HepG2 (cell line): ENCODE measurements around the gene SEMA3E. TPM values are rescaled to one million over a fixed set of nuclear protein-coding genes. Genes with fewer than 3 reads are reported as not detected.

Source experiments
- ATAC-seq: fragments of 200-7000 bp; cut with Tn5 transposase; 3 replicates; pipeline ENCODE4 v1.9.1; 2020; ENCODE audit warnings: mild to moderate bottlenecking, moderate library complexity
- BruUV-seq: library from RNA; stranded (reverse); fragments of 400-500 nt; replicated peaks from 2 replicates; lab custom pipeline; 2021; lab: Mats Ljungman, UMichigan
- CTCF ChIA-PET: fragments of 300-600 bp; formaldehyde crosslinking; extraction: SDS; loops from one replicate; lab custom pipeline; 2021; ENCODE audit warnings: low total read pairs, inconsistent platforms, low intra/inter-chr PET ratio; lab: Yijun Ruan, JAX
- POLR2A ChIA-PET: fragments of 350-600 bp; sonication (Branson Sonifier 250); formaldehyde crosslinking; loops from one replicate; lab custom pipeline; 2020; ENCODE audit warnings: antibody characterized with exemption, inconsistent platforms; lab: Yijun Ruan, JAX
- DNase-seq: peaks from one replicate; pipeline ENCODE4 v3.0.0-alpha.2; 2015; ENCODE audit warnings: low spot score
- FAIRE-seq: peaks from 3 replicates; lab custom pipeline; 2011; peaks lifted over from hg19 to GRCh38; lab: Jason Lieb, UNC
- H2AFZ ChIP-seq: one replicate; pipeline ENCODE4 v1.6.1; 2011; ENCODE audit warnings: low read length, inconsistent platforms
- H3K27ac ChIP-seq: fragments of 300-600 bp; 3 replicates; pipeline ENCODE4 v1.8.0; 2011; ENCODE audit warnings: mixed run types, mild to moderate bottlenecking, mixed read lengths, low read length, inconsistent platforms; ENCODE audit not compliant: insufficient read depth; ENCODE audit errors: extremely low read length
- H3K27me3 ChIP-seq, 2 experiments: fragments of 200-600 bp in 1 of 2; 2 replicates in 1 of 2; 3 replicates in 1 of 2; pipeline versions ENCODE4 v1.6.0 to v1.8.0; 2011; ENCODE audit warnings: low read length in 2 of 2, mild to moderate bottlenecking in 2 of 2, moderate library complexity in 2 of 2, inconsistent platforms in 1 of 2; ENCODE audit not compliant: insufficient read depth in 2 of 2, control insufficient read depth in 1 of 2
- H3K36me3 ChIP-seq, 2 experiments: fragments of 200-600 bp in 1 of 2; replicated peaks in 1 of 2; 2 replicates in 1 of 2; 3 replicates in 1 of 2; pipeline versions ENCODE4 v1.5.1 to v1.8.0; 2011; ENCODE audit warnings: low read length in 2 of 2, inconsistent platforms in 1 of 2; ENCODE audit not compliant: insufficient read depth in 2 of 2, control insufficient read depth in 1 of 2
- H3K4me1 ChIP-seq: 2 replicates; pipeline ENCODE4 v1.5.1; 2012; ENCODE audit warnings: low read length, inconsistent platforms; ENCODE audit not compliant: insufficient read depth
- H3K4me2 ChIP-seq: 2 replicates; pipeline ENCODE4 v1.6.0; 2011; ENCODE audit warnings: low read depth, low read length, inconsistent platforms
- H3K4me3 ChIP-seq, 3 experiments: fragments of 200-600 bp in 1 of 3; sonication (generic), shearing (Covaris generic) in 1 of 3; replicated peaks in 1 of 3; 2 replicates each; pipeline ENCODE4 v1.5.1; 2011 to 2016; ENCODE audit warnings: low read length in 3 of 3, inconsistent platforms in 2 of 3, low read depth in 2 of 3, mild to moderate bottlenecking in 2 of 3, control low read depth in 1 of 3, mixed read lengths in 1 of 3; ENCODE audit not compliant: insufficient read depth in 1 of 3
- H3K79me2 ChIP-seq: one replicate; pipeline ENCODE4 v1.6.1; 2011; ENCODE audit warnings: low read length, inconsistent platforms; ENCODE audit not compliant: insufficient read depth
- H3K9ac ChIP-seq: 2 replicates; pipeline ENCODE4 v1.6.0; 2011; ENCODE audit warnings: mild to moderate bottlenecking, low read depth, low read length, inconsistent platforms; ENCODE audit not compliant: insufficient read depth
- H3K9me3 ChIP-seq: 2 replicates; pipeline ENCODE4 v1.5.1; 2012; ENCODE audit warnings: mild to moderate bottlenecking, low read length
- H4K20me1 ChIP-seq: 2 replicates; pipeline ENCODE4 v1.6.0; 2011; ENCODE audit warnings: inconsistent platforms, mild to moderate bottlenecking, low read length, moderate library complexity; ENCODE audit not compliant: insufficient read depth
- FOXC1 ChIP-seq: sonication (generic); formaldehyde crosslinking; IDR thresholded peaks from 2 replicates; pipeline ENCODE4 v1.8.0; 2022; ENCODE audit warnings: mild to moderate bottlenecking, missing genetic modification reagents, borderline replicate concordance
- FOXJ3 ChIP-seq: sonication (generic); formaldehyde crosslinking; IDR thresholded peaks from 2 replicates; pipeline ENCODE4 v1.4.0; 2020; ENCODE audit warnings: missing genetic modification reagents, mild to moderate bottlenecking, borderline replicate concordance
- HNF4A ChIP-seq: sonication (generic); formaldehyde crosslinking; IDR thresholded peaks from 2 replicates; pipeline ENCODE4 v1.4.0; 2020; ENCODE audit warnings: missing genetic modification reagents
- HOXA5 ChIP-seq: sonication (generic); formaldehyde crosslinking; IDR thresholded peaks from 2 replicates; pipeline ENCODE4 v1.4.0; 2020; ENCODE audit warnings: missing genetic modification reagents
- POGZ ChIP-seq: sonication (generic); formaldehyde crosslinking; IDR thresholded peaks from 2 replicates; pipeline ENCODE4 v1.4.0; 2020; ENCODE audit warnings: mild to moderate bottlenecking, missing genetic modification reagents
- XRCC5 ChIP-seq: fragments of 200-400 bp; formaldehyde crosslinking; optimal IDR thresholded peaks from 2 replicates; pipeline ENCODE3; 2017; ENCODE audit warnings: mild to moderate bottlenecking, low read length
- ZNF614 ChIP-seq: IDR thresholded peaks from 2 replicates; pipeline ENCODE4 v1.6.1; 2018; ENCODE audit warnings: missing biosample characterization, missing genetic modification reagents, inconsistent platforms, borderline replicate concordance
- ZNF788 ChIP-seq: sonication (generic); formaldehyde crosslinking; IDR thresholded peaks from 2 replicates; pipeline ENCODE4 v1.5.0; 2020; ENCODE audit warnings: mild to moderate bottlenecking, missing genetic modification reagents, borderline replicate concordance
- WGBS: methylation state at CpG from one replicate; pipeline ENCODE4 v1.1.6; 2017; ENCODE audit warnings: low lambda C conversion rate; 5-methylcytosine and 5-hydroxymethylcytosine counted together
- in situ Hi-C: cut with HindIII; loops from 2 replicates; pipeline ENCODE4 v1.10.0; 2017; ENCODE audit warnings: low pct_unique_long_range_greater_than_20kb; ENCODE audit not compliant: extremely low pct_ligation_motif_present
- intact Hi-C: fragments of 100-400 bp; cut with micrococcal nuclease; formaldehyde crosslinking; loops from one replicate; pipeline ENCODE4 v1.10.0; 2022; ENCODE audit not compliant: unreplicated experiment
- polyA plus RNA-seq, 8 experiments: library from polyadenylated mRNA; depleted of rRNA in 3 of 8; stranded (reverse) in 7 of 8; unstranded in 1 of 8; fragments of >200 nt; fragmentation: Illumina TruSeq in 4 of 8; extraction: Trizol in 4 of 8; gene quantifications; 2 replicates each; pipeline versions ENCODE4 v1.2.1 to v1.2.3, GENCODE V29; 2011 to 2016; ENCODE audit warnings: low read depth in 4 of 8, missing spikeins in 1 of 8, mixed read lengths in 1 of 8; ENCODE audit not compliant: insufficient read depth in 1 of 8
- total RNA-seq, 5 experiments: library from RNA; depleted of rRNA; stranded (reverse); fragments of >200 nt; fragmentation: Illumina TruSeq; extraction: Trizol; gene quantifications; 2 replicates each; pipeline ENCODE4 v1.2.3, GENCODE V29; 2016; ENCODE audit warnings: low read depth in 1 of 5
- TF ChIP-seq, protein P1 (sequence below), 2 experiments: sonication (generic) in 1 of 2; formaldehyde crosslinking in 1 of 2; IDR thresholded peaks; 2 replicates each; pipeline versions ENCODE4 v1.4.0 to v1.6.1; 2016 to 2020; ENCODE audit warnings: borderline replicate concordance in 1 of 2, low read depth in 1 of 2, mild to moderate bottlenecking in 1 of 2, missing genetic modification reagents in 1 of 2
- TF ChIP-seq, protein P2 (sequence below): sonication (generic); formaldehyde crosslinking; IDR thresholded peaks from 2 replicates; pipeline ENCODE4 v1.5.1; 2020; ENCODE audit warnings: mild to moderate bottlenecking, missing genetic modification reagents, moderate library complexity

Gene SEMA3E
- total and polyA plus RNA-seq, 2 of the 13 experiments (the other 11 are each of a cell fraction or from before 2014, with no cell fraction given), result not detected

DNA sequence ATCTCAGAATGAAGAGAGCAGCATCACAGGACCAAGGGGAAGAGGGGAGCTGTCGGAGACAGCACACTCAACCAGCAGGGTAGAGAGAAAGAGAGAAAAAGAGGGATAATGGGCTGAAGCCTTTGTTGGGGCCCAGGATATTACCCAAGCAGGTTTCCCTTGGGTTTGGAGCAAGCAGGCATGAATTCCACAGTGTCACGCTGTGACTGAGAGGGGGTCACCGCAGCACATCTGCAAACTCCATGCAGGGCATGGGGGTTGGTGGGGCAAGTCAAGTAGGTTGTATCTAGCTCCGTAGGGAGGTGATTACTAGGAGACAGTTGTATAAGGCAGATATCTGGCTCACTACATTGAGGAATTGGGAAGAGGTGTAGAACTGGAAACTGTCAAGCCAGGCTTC lies 42.2 kb upstream of the SEMA3E start (continued):
- TF ChIP-seq, protein P1, sequence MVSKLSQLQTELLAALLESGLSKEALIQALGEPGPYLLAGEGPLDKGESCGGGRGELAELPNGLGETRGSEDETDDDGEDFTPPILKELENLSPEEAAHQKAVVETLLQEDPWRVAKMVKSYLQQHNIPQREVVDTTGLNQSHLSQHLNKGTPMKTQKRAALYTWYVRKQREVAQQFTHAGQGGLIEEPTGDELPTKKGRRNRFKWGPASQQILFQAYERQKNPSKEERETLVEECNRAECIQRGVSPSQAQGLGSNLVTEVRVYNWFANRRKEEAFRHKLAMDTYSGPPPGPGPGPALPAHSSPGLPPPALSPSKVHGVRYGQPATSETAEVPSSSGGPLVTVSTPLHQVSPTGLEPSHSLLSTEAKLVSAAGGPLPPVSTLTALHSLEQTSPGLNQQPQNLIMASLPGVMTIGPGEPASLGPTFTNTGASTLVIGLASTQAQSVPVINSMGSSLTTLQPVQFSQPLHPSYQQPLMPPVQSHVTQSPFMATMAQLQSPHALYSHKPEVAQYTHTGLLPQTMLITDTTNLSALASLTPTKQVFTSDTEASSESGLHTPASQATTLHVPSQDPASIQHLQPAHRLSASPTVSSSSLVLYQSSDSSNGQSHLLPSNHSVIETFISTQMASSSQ (IDR thresholded peaks at IDR 0.05; ENCODE audit: low read depth), result no peak
- TF ChIP-seq, protein P1 (CRISPR knock-in tag; IDR thresholded peaks at IDR 0.05; ENCODE audit: borderline replicate concordance), result no peak
- no peak for TF ChIP-seq HOXA5 (CRISPR knock-in tag)

DNA sequence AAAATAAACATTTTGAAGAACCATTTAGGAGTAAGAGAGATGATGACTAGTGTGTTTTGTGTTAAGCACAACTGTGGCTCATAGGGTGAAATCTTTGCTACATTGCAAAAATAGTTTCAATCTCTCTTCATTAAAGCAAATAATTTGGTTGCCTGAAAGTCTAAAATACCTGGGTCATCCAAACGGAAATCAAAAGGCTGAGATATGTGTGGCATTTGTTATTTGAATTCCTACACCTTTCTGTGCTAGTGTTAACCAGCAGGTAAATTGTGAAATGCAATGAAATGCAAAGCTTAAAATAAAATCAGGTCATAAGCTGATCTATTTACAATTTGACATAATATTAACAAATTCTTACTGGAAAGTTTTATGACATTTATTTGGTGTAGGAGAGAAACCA lies 40.9 kb upstream of the SEMA3E start:
- no peak overlapping the region for H3K4me2 ChIP-seq
- no TSS peak for BruUV-seq
- POLR2A ChIA-PET, result no interaction called here
- no peak for ATAC-seq
- no peak for FAIRE-seq
- TF ChIP-seq FOXC1 (CRISPR knock-in tag) (no peak), XRCC5 (no peak), HNF4A (no peak), ZNF614 (CRISPR knock-in tag) (no peak), ZNF788 (CRISPR knock-in tag) (no peak), FOXJ3 (no peak), POGZ (CRISPR knock-in tag) (no peak)
- TF ChIP-seq, protein P2, sequence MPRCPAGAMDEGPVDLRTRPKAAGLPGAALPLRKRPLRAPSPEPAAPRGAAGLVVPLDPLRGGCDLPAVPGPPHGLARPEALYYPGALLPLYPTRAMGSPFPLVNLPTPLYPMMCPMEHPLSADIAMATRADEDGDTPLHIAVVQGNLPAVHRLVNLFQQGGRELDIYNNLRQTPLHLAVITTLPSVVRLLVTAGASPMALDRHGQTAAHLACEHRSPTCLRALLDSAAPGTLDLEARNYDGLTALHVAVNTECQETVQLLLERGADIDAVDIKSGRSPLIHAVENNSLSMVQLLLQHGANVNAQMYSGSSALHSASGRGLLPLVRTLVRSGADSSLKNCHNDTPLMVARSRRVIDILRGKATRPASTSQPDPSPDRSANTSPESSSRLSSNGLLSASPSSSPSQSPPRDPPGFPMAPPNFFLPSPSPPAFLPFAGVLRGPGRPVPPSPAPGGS (CRISPR knock-in tag), result no peak
- TF ChIP-seq, all 625 proteins: peak for 0
- WGBS, result 0% methylated on average over 1 of the region's 1 CpG
- Histone ChIP-seq H3K4me1 (no peaks in the 10 kb centered on the region), H3K79me2 (no peaks in the 10 kb centered on the region), H4K20me1 (no peaks in the 10 kb centered on the region), H2AFZ (no peak overlapping the region), H3K27ac (no peak overlapping the region), H3K27me3 (no peaks in the 10 kb centered on the region), H3K4me3 (no peak overlapping the region), H3K36me3 (no peaks in the 10 kb centered on the region), H3K9me3 (no peaks in the 10 kb centered on the region), H3K9ac (no peak overlapping the region)
- intact Hi-C loops, result no loop called here
- CTCF ChIA-PET, result no interaction called here
- in situ Hi-C loops, result no loop called here
- no peak for DNase-seq
